Naive thymus-derived CD4-positive, alpha-beta T cell (primary cell): Measurements from ENCODE around the gene BTRC. TPM values are rescaled to one million over a fixed set of nuclear protein-coding genes. Genes with fewer than 3 reads are reported as not detected.
A peak's percentile ranks its signal among the peaks of the same experiment; 100 is the strongest.

Source experiments
- ATAC-seq: fragments of 150-1000 bp; cut with Tn5 transposase; 2 replicates; pipeline ENCODE4 v1.10.0; 2021; ENCODE audit warnings: mild to moderate bottlenecking, moderate library complexity
- CTCF ChIA-PET: fragments of 350-600 bp; sonication (Branson Sonifier 250); formaldehyde crosslinking; loops from one replicate; lab custom pipeline; 2021; ENCODE audit warnings: antibody characterized with exemption; lab: Charles Lee
- POLR2A ChIA-PET: fragments of 350-600 bp; sonication (Branson Sonifier 250); formaldehyde crosslinking; loops from one replicate; lab custom pipeline; 2021; ENCODE audit warnings: antibody characterized with exemption, inconsistent platforms; lab: Charles Lee
- DNase-seq, 9 donors: peaks; one replicate each; pipeline versions ENCODE4 v3.0.0 to v3.0.0-alpha.2; 2020 to 2022; ENCODE audit warnings: mixed read lengths in 1 of 9
- H3K27ac ChIP-seq: one replicate; pipeline ENCODE4 v1.7.0; 2013; ENCODE audit warnings: mild to moderate bottlenecking, low read depth, low read length, moderate library complexity
- H3K27me3 ChIP-seq, 2 donors: one replicate each; pipeline ENCODE4 v1.7.0; 2013; ENCODE audit warnings: low read length in 2 of 2, mild to moderate bottlenecking in 2 of 2, moderate library complexity in 2 of 2; ENCODE audit not compliant: control insufficient read depth in 2 of 2, insufficient read depth in 2 of 2
- H3K36me3 ChIP-seq, 3 experiments: 1 replicate in 2 of 3; 2 replicates in 1 of 3; pipeline ENCODE4 v1.7.0; 2013; ENCODE audit warnings: low read length in 3 of 3, mild to moderate bottlenecking in 3 of 3, moderate library complexity in 1 of 3; ENCODE audit not compliant: insufficient read depth in 3 of 3, control insufficient read depth in 2 of 3
- H3K4me1 ChIP-seq, 2 donors: one replicate each; pipeline ENCODE4 v1.7.0; 2013; ENCODE audit warnings: low read length in 2 of 2, mild to moderate bottlenecking in 2 of 2, moderate library complexity in 1 of 2; ENCODE audit not compliant: control insufficient read depth in 2 of 2, insufficient read depth in 2 of 2
- H3K4me3 ChIP-seq: 2 replicates; pipeline ENCODE4 v1.7.0; 2013; ENCODE audit warnings: mild to moderate bottlenecking, low read length
- H3K9me3 ChIP-seq, 3 experiments: 1 replicate in 2 of 3; 2 replicates in 1 of 3; pipeline ENCODE4 v1.7.0; 2013; ENCODE audit warnings: low read length in 3 of 3; ENCODE audit not compliant: control insufficient read depth in 2 of 3
- H3K27ac Mint-ChIP-seq, 9 donors: one replicate each; pipeline ENCODE4 v1.8.0; 2020 to 2022; ENCODE audit warnings: mixed read lengths in 9 of 9, mild to moderate bottlenecking in 8 of 9, moderate library complexity in 5 of 9, inconsistent platforms in 2 of 9
- H3K27me3 Mint-ChIP-seq, 5 donors: one replicate each; pipeline ENCODE4 v1.8.0; 2021 to 2022; ENCODE audit warnings: mixed read lengths in 5 of 5, mild to moderate bottlenecking in 1 of 5
- H3K36me3 Mint-ChIP-seq, 5 donors: one replicate each; pipeline ENCODE4 v1.8.0; 2020 to 2022; ENCODE audit warnings: mixed read lengths in 5 of 5, mild to moderate bottlenecking in 3 of 5, inconsistent platforms in 1 of 5
- H3K4me1 Mint-ChIP-seq, 7 donors: one replicate each; pipeline ENCODE4 v1.8.0; 2020 to 2022; ENCODE audit warnings: mixed read lengths in 7 of 7, mild to moderate bottlenecking in 3 of 7, inconsistent platforms in 1 of 7
- H3K4me3 Mint-ChIP-seq, 10 donors: one replicate each; pipeline ENCODE4 v1.8.0; 2020 to 2022; ENCODE audit warnings: mild to moderate bottlenecking in 10 of 10, mixed read lengths in 10 of 10, moderate library complexity in 6 of 10, inconsistent platforms in 2 of 10
- H3K9me3 Mint-ChIP-seq, 11 donors: one replicate each; pipeline ENCODE4 v1.8.0; 2020 to 2022; ENCODE audit warnings: mixed read lengths in 11 of 11, mild to moderate bottlenecking in 4 of 11, inconsistent platforms in 1 of 11, moderate library complexity in 1 of 11
- intact Hi-C, 2 donors: fragments of 100-400 bp; cut with micrococcal nuclease; formaldehyde crosslinking; loops; one replicate each; pipeline ENCODE4 v1.15.1; 2023
- polyA plus RNA-seq, 2 donors: library from polyadenylated mRNA; unstranded; fragments of 300-500 nt; fragmentation: Illumina TruSeq; gene quantifications; one replicate each; pipeline ENCODE4 v1.2.3, GENCODE V29; 2021
- total RNA-seq, 6 experiments: library from RNA in 5 of 6; stranded (reverse) in 5 of 6; gene quantifications; 1 replicate in 5 of 6; 2 replicates in 1 of 6; pipeline ENCODE4 v1.2.3 and lab custom pipeline; 2021 to 2026

Gene BTRC
- total RNA-seq (10 to 100 TPM; 14.7 to 26.1 (median 17.6) TPM), polyA plus RNA-seq (10 to 100 TPM; 12.8 to 16.1 TPM), total RNA-seq (lab: John Stamatoyannopoulos, UW) (26.1 reads per million, percentile 56 among the genes with 10 or more reads in this experiment)

- H3K27ac Mint-ChIP-seq = peak within 1 kb of the TSS; percentile 94 to 99 (median 98)
- CTCF ChIA-PET = no interaction called here
Measured at GRCh38 chr10:101353692-101354327, at the start of gene BTRC. BTRC (plus strand) TSS chr10:101354165; CDS start chr10:101354181, 16 bp downstream.

GRCh38 chr10:101304316-101304715, 49.6 kb upstream of the BTRC start:
- DNase-seq = no peak
- Mint-ChIP-seq H3K4me3 (no peak overlapping the region), H3K27ac (no peak overlapping the region), H3K27me3 (peaks cover 40 to 72% (median 59%) of the 10 kb centered on the region in 5 donors), H3K4me1 (no peaks in the 10 kb centered on the region), H3K36me3 (no peaks in the 10 kb centered on the region), H3K9me3 (peaks cover 0 to 2% (median 0%) of the 10 kb centered on the region in 11 donors)
- Histone ChIP-seq H3K4me3 (no peak overlapping the region), H3K27me3 (peaks cover 2% of the 10 kb centered on the region in 2 donors), H3K27ac (no peak overlapping the region), H3K4me1 (no peaks in the 10 kb centered on the region), H3K36me3 (no peaks in the 10 kb centered on the region), H3K9me3 (no peaks in the 10 kb centered on the region)
- intact Hi-C loops = no loop called here
- CTCF ChIA-PET = no interaction called here
- POLR2A ChIA-PET = no interaction called here
- no peak for ATAC-seq

More at GRCh38 chr10:101353692-101354327, at the start of gene BTRC:
- Histone ChIP-seq H3K9me3 (no peaks in the 10 kb centered on the region), H3K4me1 (peaks cover 5 to 8% of the 10 kb centered on the region in 2 donors), H3K27ac (peak within 1 kb of the TSS; percentile 94), H3K4me3 (peak within 1 kb of the TSS; percentile 69), H3K36me3 (peaks cover 0 to 6% (median 0%) of the 10 kb centered on the region in 3 experiments), H3K27me3 (no peaks in the 10 kb centered on the region)
- H3K4me1 Mint-ChIP-seq = peaks cover 15 to 41% (median 33%) of the 10 kb centered on the region in 7 donors
- peak within 1 kb of the TSS; percentile 93 to 99 (median 98) for H3K4me3 Mint-ChIP-seq
- H3K36me3 Mint-ChIP-seq = peaks cover 0 to 10% (median 0%) of the 10 kb centered on the region in 5 donors
- DNase-seq (peak; percentile 76 to 99 (median 98)), ATAC-seq (peak; percentile 96)
- intact Hi-C loops = loop anchor here (1.0 to 10.0 kb wide), 29 partner anchors 43 to 1732 kb away; partner anchors contain the start of genes DPCD (in 2 of the 2), HIF1AN (in 2 of the 2), POLL (in 2 of the 2) and SLC25A28 (in 2 of the 2)
- POLR2A ChIA-PET = interaction anchor here (0.7 to 1.5 kb wide), 3 partner anchors 10 to 227 kb away, joined by 3 to 4 read pairs (median 3); no protein-coding TSS in a partner anchor
- H3K9me3 Mint-ChIP-seq = peaks cover 0 to 5% (median 0%) of the 10 kb centered on the region in 11 donors
- H3K27me3 Mint-ChIP-seq = peaks cover 5 to 19% (median 14%) of the 10 kb centered on the region in 5 donors

- H3K4me1 ChIP-seq = no peaks in the 10 kb centered on the region
- intact Hi-C loops = no loop called here
- peaks cover 0 to 2% (median 0%) of the 10 kb centered on the region in 11 donors for H3K9me3 Mint-ChIP-seq
- peaks cover 0 to 2% (median 0%) of the 10 kb centered on the region in 5 donors for H3K36me3 Mint-ChIP-seq
- ChIA-PET CTCF (interaction anchor here (0.5 to 1.4 kb wide), 3 partner anchors 15 to 162 kb away, joined by 3 read pairs; no protein-coding TSS in a partner anchor), POLR2A (no interaction called here)
- H3K27ac Mint-ChIP-seq = no peak overlapping the region
- no peak overlapping the region for H3K4me3 ChIP-seq
- H3K4me3 Mint-ChIP-seq = no peak overlapping the region
- peaks cover 43 to 78% (median 64%) of the 10 kb centered on the region in 5 donors for H3K27me3 Mint-ChIP-seq
- ATAC-seq (no peak), DNase-seq (no peak)
- H3K4me1 Mint-ChIP-seq = peaks cover 2 to 3% (median 2%) of the 10 kb centered on the region in 7 donors
- H3K36me3 ChIP-seq = no peaks in the 10 kb centered on the region
- H3K27ac ChIP-seq = no peak overlapping the region
- no peaks in the 10 kb centered on the region for H3K9me3 ChIP-seq
- H3K27me3 ChIP-seq = peaks cover 2% of the 10 kb centered on the region in 2 donors
Measured at GRCh38 chr10:101305320-101306241, 48.4 kb upstream of the BTRC start.

GRCh38 chr10:101308051-101308450, 45.9 kb upstream of the BTRC start:
- ATAC-seq = no peak
- ChIA-PET POLR2A (no interaction called here), CTCF (interaction anchor here (0.7 to 1.8 kb wide), 2 partner anchors 9 to 10 kb away, joined by 3 to 6 read pairs; no protein-coding TSS in a partner anchor)
- Histone ChIP-seq H3K36me3 (no peaks in the 10 kb centered on the region), H3K9me3 (no peaks in the 10 kb centered on the region), H3K4me1 (no peaks in the 10 kb centered on the region), H3K4me3 (no peak overlapping the region), H3K27me3 (peaks cover 2 to 4% of the 10 kb centered on the region in 2 donors), H3K27ac (no peak overlapping the region)
- H3K4me3 Mint-ChIP-seq = no peak overlapping the region
- peaks cover 6 to 16% (median 11%) of the 10 kb centered on the region in 7 donors for H3K4me1 Mint-ChIP-seq
- H3K27me3 Mint-ChIP-seq = peaks cover 52 to 84% (median 69%) of the 10 kb centered on the region in 5 donors
- peaks cover 0 to 4% (median 0%) of the 10 kb centered on the region in 5 donors for H3K36me3 Mint-ChIP-seq
- intact Hi-C loops = no loop called here
- DNase-seq = no peak
- no peak overlapping the region for H3K27ac Mint-ChIP-seq
- peaks cover 0 to 2% (median 0%) of the 10 kb centered on the region in 11 donors for H3K9me3 Mint-ChIP-seq

GRCh38 chr10:101310529-101311184, 43.3 kb upstream of the BTRC start:
- no peak overlapping the region for H3K27ac Mint-ChIP-seq
- intact Hi-C loops = no loop called here

More at GRCh38 chr10:101310529-101311184, 43.3 kb upstream of the BTRC start:
- Mint-ChIP-seq H3K36me3 (peaks cover 0 to 7% (median 0%) of the 10 kb centered on the region in 5 donors), H3K4me3 (peak overlapping the region; percentile 53 to 85 (median 78)), H3K27me3 (peaks cover 52 to 84% (median 66%) of the 10 kb centered on the region in 5 donors), H3K4me1 (peaks cover 7 to 16% (median 11%) of the 10 kb centered on the region in 7 donors), H3K9me3 (no peaks in the 10 kb centered on the region)
- Histone ChIP-seq H3K9me3 (no peaks in the 10 kb centered on the region), H3K27me3 (peaks cover 2 to 4% of the 10 kb centered on the region in 2 donors), H3K4me1 (no peaks in the 10 kb centered on the region), H3K4me3 (peak overlapping the region; percentile 24), H3K27ac (no peak overlapping the region), H3K36me3 (no peaks in the 10 kb centered on the region)
- no peak for DNase-seq
- POLR2A ChIA-PET = no interaction called here
- peak; percentile 18 for ATAC-seq
- CTCF ChIA-PET = interaction anchor here (0.6 to 0.7 kb wide), 2 partner anchors 56 to 227 kb away, joined by 3 read pairs; no protein-coding TSS in a partner anchor
